Loucy (cell line): ENCODE measurements around the gene CDH13.

Experiments
- H2AFZ ChIP-seq: fragments of 200-600 bp; sonication (generic); 2 replicates; pipeline ENCODE4 v1.6.0; 2016; ENCODE audit warnings: antibody characterized with exemption, mild to moderate bottlenecking, low read length, moderate library complexity
- H3F3A ChIP-seq: fragments of 200-600 bp; 2 replicates; pipeline ENCODE4 v1.6.0; 2016; ENCODE audit warnings: antibody characterized with exemption, low read depth, mild to moderate bottlenecking
- H3K27me3 ChIP-seq: fragments of 200-600 bp; sonication (generic); 2 replicates; pipeline ENCODE4 v1.6.1; 2014; ENCODE audit warnings: low read length, mild to moderate bottlenecking; ENCODE audit not compliant: insufficient read depth, poor library complexity, severe bottlenecking
- H3K36me3 ChIP-seq: fragments of 200-600 bp; sonication (generic); 2 replicates; pipeline ENCODE4 v1.6.1; 2016; ENCODE audit warnings: low read length; ENCODE audit not compliant: insufficient read depth
- H3K4me1 ChIP-seq: fragments of 200-600 bp; sonication (generic); 2 replicates; pipeline ENCODE4 v1.5.1; 2014; ENCODE audit warnings: low read length, mild to moderate bottlenecking; ENCODE audit not compliant: insufficient read depth, poor library complexity, severe bottlenecking
- H3K4me2 ChIP-seq: fragments of 200-600 bp; sonication (generic); 2 replicates; pipeline ENCODE4 v1.6.0; 2014; ENCODE audit warnings: antibody characterized with exemption, low read length, low read depth, mild to moderate bottlenecking; ENCODE audit not compliant: poor library complexity, severe bottlenecking
- H3K4me3 ChIP-seq: fragments of 200-600 bp; sonication (generic); 2 replicates; pipeline ENCODE4 v1.5.1; 2014; ENCODE audit warnings: low read length, mild to moderate bottlenecking, mixed read lengths; ENCODE audit not compliant: poor library complexity, severe bottlenecking
- H3K79me2 ChIP-seq: fragments of 200-600 bp; sonication (generic); 2 replicates; pipeline ENCODE4 v1.6.1; 2014; ENCODE audit warnings: low read length; ENCODE audit not compliant: insufficient read depth
- H3K9ac ChIP-seq: fragments of 200-600 bp; sonication (generic); 2 replicates; pipeline ENCODE4 v1.6.0; 2014; ENCODE audit warnings: mild to moderate bottlenecking, low read depth, low read length, moderate library complexity; ENCODE audit not compliant: poor library complexity, severe bottlenecking
- H3K9me2 ChIP-seq: fragments of 200-600 bp; sonication (generic); replicated peaks from 2 replicates; pipeline ENCODE4 v1.6.1; 2016; ENCODE audit warnings: low read depth, low read length, mixed read lengths
- H3K9me3 ChIP-seq: fragments of 200-600 bp; sonication (generic); 2 replicates; pipeline ENCODE4 v1.6.1; 2014; ENCODE audit warnings: mild to moderate bottlenecking, antibody characterized with exemption, low read length, low read depth; ENCODE audit not compliant: insufficient read depth
- H4K20me1 ChIP-seq: fragments of 200-600 bp; sonication (generic); 2 replicates; pipeline ENCODE4 v1.6.0; 2014; ENCODE audit warnings: antibody characterized with exemption, low read length, mild to moderate bottlenecking; ENCODE audit not compliant: insufficient read depth, poor library complexity, severe bottlenecking
- CTCF ChIP-seq: fragments of 200-600 bp; sonication (generic); conservative IDR thresholded peaks from 2 replicates; pipeline ENCODE4 v1.5.1; 2014; ENCODE audit warnings: mild to moderate bottlenecking, antibody characterized with exemption, low read length
- EZH2phosphoT487 ChIP-seq: fragments of 200-600 bp; IDR thresholded peaks from 2 replicates; pipeline ENCODE4 v1.6.1; 2018; ENCODE audit warnings: antibody characterized with exemption, mild to moderate bottlenecking, moderate library complexity, borderline replicate concordance

Gene CDH13

GRCh38 chr16:83269048-83269447 lies 642.3 kb downstream of the CDH13 start:
- Histone ChIP-seq H3K9me2 (no peaks in the 10 kb centered on the region), H3K4me2 (no peak overlapping the region), H3K9ac (no peak overlapping the region), H3K4me1 (no peaks in the 10 kb centered on the region), H3K79me2 (no peaks in the 10 kb centered on the region), H3F3A (no peaks in the 10 kb centered on the region), H3K4me3 (no peak overlapping the region), H3K27me3 (no peaks in the 10 kb centered on the region), H4K20me1 (no peaks in the 10 kb centered on the region), H2AFZ (no peak overlapping the region), H3K9me3 (no peaks in the 10 kb centered on the region), H3K36me3 (no peaks in the 10 kb centered on the region)
- TF ChIP-seq EZH2phosphoT487 (no peak), CTCF (no peak)

GRCh38 chr16:83269541-83269940 lies 642.8 kb downstream of the CDH13 start:
- H3K9ac ChIP-seq, result no peak overlapping the region
- no peaks in the 10 kb centered on the region for H3K9me2 ChIP-seq
- no peaks in the 10 kb centered on the region for H3F3A ChIP-seq
- H3K36me3 ChIP-seq, result no peaks in the 10 kb centered on the region
- H3K4me1 ChIP-seq, result no peaks in the 10 kb centered on the region
- no peak overlapping the region for H2AFZ ChIP-seq
- no peaks in the 10 kb centered on the region for H4K20me1 ChIP-seq
- TF ChIP-seq EZH2phosphoT487 (no peak), CTCF (no peak)
- no peak overlapping the region for H3K4me2 ChIP-seq
- no peak overlapping the region for H3K4me3 ChIP-seq
- H3K27me3 ChIP-seq, result no peaks in the 10 kb centered on the region
- no peaks in the 10 kb centered on the region for H3K79me2 ChIP-seq
- H3K9me3 ChIP-seq, result no peaks in the 10 kb centered on the region

- H3K9me2 ChIP-seq, result no peaks in the 10 kb centered on the region
- no peaks in the 10 kb centered on the region for H3F3A ChIP-seq
- H3K9me3 ChIP-seq, result no peaks in the 10 kb centered on the region
- no peaks in the 10 kb centered on the region for H3K36me3 ChIP-seq
- no peaks in the 10 kb centered on the region for H3K27me3 ChIP-seq
- no peaks in the 10 kb centered on the region for H3K4me1 ChIP-seq
- H3K79me2 ChIP-seq, result no peaks in the 10 kb centered on the region
- no peak overlapping the region for H2AFZ ChIP-seq
- H3K4me3 ChIP-seq, result no peak overlapping the region
- H4K20me1 ChIP-seq, result no peaks in the 10 kb centered on the region
- H3K9ac ChIP-seq, result no peak overlapping the region
- TF ChIP-seq CTCF, result no peak
- no peak for TF ChIP-seq EZH2phosphoT487
- H3K4me2 ChIP-seq, result no peak overlapping the region
Observed at GRCh38 chr16:83270061-83270460, 643.3 kb downstream of the CDH13 start.
